ENCODE measurements around the gene SLC6A7. TPM values are rescaled to one million over a fixed set of nuclear protein-coding genes. Genes with fewer than 3 reads are reported as not detected.

SLC6A7 gene
- total RNA-seq, 4 donors from 2014 or later = not detected

DNA sequence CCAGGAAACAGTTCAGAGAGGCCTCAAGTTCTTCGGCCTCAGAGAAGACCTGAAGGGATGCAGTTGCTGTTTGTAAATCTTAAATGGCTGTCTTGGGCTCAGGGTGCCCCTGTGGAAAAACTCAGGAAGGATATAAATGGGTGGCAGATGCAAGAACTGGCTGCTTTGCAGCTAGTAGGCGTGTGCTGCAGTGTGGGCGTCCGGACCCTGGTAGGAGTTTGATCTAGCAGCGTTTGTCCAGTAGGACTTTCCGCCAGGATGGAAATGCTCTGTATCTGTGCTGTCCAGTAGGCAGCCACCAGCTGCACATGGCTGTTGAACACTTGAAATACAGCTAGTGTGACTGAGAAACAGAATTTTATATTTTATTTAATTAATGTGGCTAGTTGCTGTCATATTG lies 15.6 kb upstream of the SLC6A7 start:
- no peak overlapping the region for H3K27ac ChIP-seq
- TF ChIP-seq, protein P1, sequence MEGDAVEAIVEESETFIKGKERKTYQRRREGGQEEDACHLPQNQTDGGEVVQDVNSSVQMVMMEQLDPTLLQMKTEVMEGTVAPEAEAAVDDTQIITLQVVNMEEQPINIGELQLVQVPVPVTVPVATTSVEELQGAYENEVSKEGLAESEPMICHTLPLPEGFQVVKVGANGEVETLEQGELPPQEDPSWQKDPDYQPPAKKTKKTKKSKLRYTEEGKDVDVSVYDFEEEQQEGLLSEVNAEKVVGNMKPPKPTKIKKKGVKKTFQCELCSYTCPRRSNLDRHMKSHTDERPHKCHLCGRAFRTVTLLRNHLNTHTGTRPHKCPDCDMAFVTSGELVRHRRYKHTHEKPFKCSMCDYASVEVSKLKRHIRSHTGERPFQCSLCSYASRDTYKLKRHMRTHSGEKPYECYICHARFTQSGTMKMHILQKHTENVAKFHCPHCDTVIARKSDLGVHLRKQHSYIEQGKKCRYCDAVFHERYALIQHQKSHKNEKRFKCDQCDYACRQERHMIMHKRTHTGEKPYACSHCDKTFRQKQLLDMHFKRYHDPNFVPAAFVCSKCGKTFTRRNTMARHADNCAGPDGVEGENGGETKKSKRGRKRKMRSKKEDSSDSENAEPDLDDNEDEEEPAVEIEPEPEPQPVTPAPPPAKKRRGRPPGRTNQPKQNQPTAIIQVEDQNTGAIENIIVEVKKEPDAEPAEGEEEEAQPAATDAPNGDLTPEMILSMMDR (IDR thresholded peaks at IDR 0.05) = no peak
- TF ChIP-seq EP300 (IDR thresholded peaks at IDR 0.05) (no peak), POLR2AphosphoS5 (IDR thresholded peaks at IDR 0.05) (no peak), POLR2A (IDR thresholded peaks at IDR 0.05) (no peak)
- peaks cover 14% of the 10 kb centered on the region for H3K27me3 ChIP-seq
- no peaks in the 10 kb centered on the region for H3K36me3 ChIP-seq
- H3K4me1 ChIP-seq = no peaks in the 10 kb centered on the region
- no peak for ATAC-seq
- H3K9me3 ChIP-seq = no peaks in the 10 kb centered on the region
- WGBS, 2 donors (ENCODE audit: low coverage in 1 of 2) = 85% methylated on average over 6 of the region's 6 CpGs; no CpG with 5 or more reads in 1 of the 2 donors
- no peak overlapping the region for H3K4me3 ChIP-seq

DNA sequence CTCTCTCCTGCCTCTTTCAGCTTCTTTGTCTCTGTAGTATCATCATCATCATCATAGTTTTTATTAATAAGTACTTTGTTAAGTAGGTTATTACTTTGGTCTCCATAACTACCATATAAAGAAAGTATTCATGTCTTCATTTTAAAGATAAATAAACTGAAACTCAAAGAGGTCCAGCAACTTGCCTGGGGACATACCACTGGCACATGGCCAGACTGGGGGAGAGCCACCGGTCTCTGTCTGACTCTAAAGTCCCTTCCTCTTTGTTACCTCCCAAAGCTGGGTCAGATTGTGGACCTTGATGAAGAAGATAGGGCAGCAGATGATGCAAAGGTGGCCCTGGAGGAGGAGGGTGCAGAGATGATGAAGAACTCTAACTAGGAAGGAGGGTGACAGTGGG lies 14.8 kb upstream of the SLC6A7 start:
- 20 to 71% methylated on average over 1 of the region's 1 CpG for WGBS, 2 donors (ENCODE audit: low coverage in 1 of 2)
- peaks cover 7% of the 10 kb centered on the region for H3K27me3 ChIP-seq
- H3K36me3 ChIP-seq = no peaks in the 10 kb centered on the region
- peaks cover 0 to 8% (median 5%) of the 10 kb centered on the region in 3 donors for H3K4me1 ChIP-seq
- H3K9me3 ChIP-seq = no peaks in the 10 kb centered on the region
- ATAC-seq = no peak
- TF ChIP-seq POLR2A (IDR thresholded peaks at IDR 0.05) (no peak), POLR2AphosphoS5 (IDR thresholded peaks at IDR 0.05) (no peak), EP300 (IDR thresholded peaks at IDR 0.05) (no peak)
- TF ChIP-seq, protein P1 (IDR thresholded peaks at IDR 0.05) = no peak
- no peak overlapping the region for H3K4me3 ChIP-seq
- no peak overlapping the region for H3K27ac ChIP-seq

DNA sequence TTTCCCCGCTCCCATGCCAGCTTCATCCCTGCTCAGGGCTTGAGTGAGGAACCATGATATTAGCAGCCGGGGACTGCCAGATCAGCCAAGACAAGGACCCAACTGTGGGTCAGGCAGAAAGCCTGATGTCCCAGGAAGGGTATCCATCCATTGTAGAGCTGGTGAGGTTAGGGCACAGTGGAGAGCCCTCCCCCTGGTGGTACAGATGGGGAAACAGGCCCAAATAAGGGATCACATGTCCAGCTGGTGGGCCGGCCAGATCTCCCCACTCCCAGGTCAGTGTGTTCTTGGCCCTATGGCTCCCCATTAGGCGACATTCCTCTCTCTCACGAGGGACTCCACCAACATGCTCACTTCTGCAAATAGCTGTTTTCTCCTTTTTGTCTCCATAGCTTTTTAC lies 14.3 kb upstream of the SLC6A7 start:
- Histone ChIP-seq H3K36me3 (no peaks in the 10 kb centered on the region), H3K4me1 (peaks cover 0 to 12% (median 10%) of the 10 kb centered on the region in 3 donors), H3K4me3 (no peak overlapping the region), H3K9me3 (no peaks in the 10 kb centered on the region), H3K27ac (no peak overlapping the region), H3K27me3 (peaks cover 3% of the 10 kb centered on the region)
- no peak for ATAC-seq
- TF ChIP-seq, protein P1 (IDR thresholded peaks at IDR 0.05) = peak in 1 of 4 experiments; percentile 48
- TF ChIP-seq POLR2A (IDR thresholded peaks at IDR 0.05) = no peak
- TF ChIP-seq EP300 (IDR thresholded peaks at IDR 0.05) = no peak
- 87% methylated on average over 5 of the region's 5 CpGs; no CpG with 5 or more reads in 1 of the 2 donors for WGBS, 2 donors (ENCODE audit: low coverage in 1 of 2)

DNA sequence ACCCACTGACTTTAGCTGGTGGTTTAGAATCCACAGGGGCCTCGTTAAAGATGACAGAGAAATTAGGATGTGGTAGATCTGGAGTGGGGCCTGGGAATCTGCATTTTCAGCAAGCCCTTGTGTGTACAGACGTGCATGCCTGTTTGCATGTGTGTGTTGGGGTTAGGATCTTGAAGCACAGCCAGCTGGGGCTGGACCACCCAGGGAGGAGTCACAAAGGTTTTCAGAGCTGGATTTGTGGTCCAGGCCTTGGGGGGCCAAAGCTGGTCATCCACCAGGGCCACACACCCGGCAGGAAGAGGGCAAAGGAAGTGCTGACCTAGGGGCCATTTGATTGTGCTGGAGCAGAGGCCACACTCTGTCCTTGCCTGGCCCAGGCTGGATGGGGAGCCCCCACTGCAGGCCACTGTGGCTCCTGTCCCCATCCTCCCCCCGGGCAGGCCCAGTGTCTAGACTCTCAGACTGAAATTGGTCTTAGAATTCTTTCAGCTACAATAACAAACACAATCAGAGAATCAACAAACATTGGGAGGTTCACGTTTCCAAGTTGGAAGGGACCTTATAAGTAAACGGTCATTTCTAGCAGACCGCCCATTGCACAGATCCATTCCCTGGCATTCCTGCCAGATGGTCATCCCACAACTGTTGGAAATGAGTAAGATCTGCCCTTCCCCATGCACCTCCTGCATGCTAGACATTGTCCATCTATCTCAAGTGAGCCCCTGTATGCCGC lies 13.0 kb upstream of the SLC6A7 start:
- Histone ChIP-seq H3K27ac (no peak overlapping the region), H3K27me3 (no peaks in the 10 kb centered on the region), H3K4me1 (peaks cover 0 to 26% (median 19%) of the 10 kb centered on the region in 3 donors), H3K9me3 (no peaks in the 10 kb centered on the region), H3K36me3 (no peaks in the 10 kb centered on the region), H3K4me3 (no peak overlapping the region)
- no peak for ATAC-seq
- TF ChIP-seq EP300 (IDR thresholded peaks at IDR 0.05) (no peak), POLR2AphosphoS5 (IDR thresholded peaks at IDR 0.05) (no peak), POLR2A (IDR thresholded peaks at IDR 0.05) (no peak)
- TF ChIP-seq, protein P1 (IDR thresholded peaks at IDR 0.05) = no peak
- 76 to 100% methylated on average over 1 to 3 of the region's 8 CpGs for WGBS, 2 donors (ENCODE audit: low coverage in 1 of 2)

DNA sequence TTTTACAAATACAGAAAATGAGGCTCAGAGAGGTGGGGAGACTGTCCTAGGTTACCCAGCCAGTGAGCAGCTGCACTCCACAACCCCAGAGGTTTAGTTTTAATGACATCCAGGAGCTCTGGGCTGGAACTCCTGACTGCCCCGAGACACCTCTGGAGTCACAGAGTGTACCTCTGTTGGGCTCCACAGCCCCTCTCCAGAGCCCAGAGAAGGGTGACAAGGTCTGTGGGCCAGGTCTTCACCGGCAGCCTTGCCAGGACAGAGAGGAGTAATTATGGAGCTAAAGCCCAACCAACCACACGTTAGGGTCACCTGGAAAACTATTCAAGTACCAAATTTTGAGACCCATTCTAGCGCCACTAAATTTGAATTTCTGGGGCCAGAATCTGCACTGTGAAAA lies 12.1 kb upstream of the SLC6A7 start:
- Histone ChIP-seq H3K27me3 (no peaks in the 10 kb centered on the region), H3K4me3 (no peak overlapping the region), H3K36me3 (no peaks in the 10 kb centered on the region), H3K27ac (no peak overlapping the region), H3K4me1 (peaks cover 0 to 33% (median 19%) of the 10 kb centered on the region in 3 donors), H3K9me3 (no peaks in the 10 kb centered on the region)
- ATAC-seq = no peak
- TF ChIP-seq EP300 (IDR thresholded peaks at IDR 0.05) (no peak), POLR2AphosphoS5 (IDR thresholded peaks at IDR 0.05) (no peak), POLR2A (IDR thresholded peaks at IDR 0.05) (no peak)
- TF ChIP-seq, protein P1 (IDR thresholded peaks at IDR 0.05) = no peak
- WGBS, 2 donors (ENCODE audit: low coverage in 1 of 2) = 69 to 80% methylated on average over 1 to 2 of the region's 4 CpGs

Measured in gastroesophageal sphincter (tissue), 4 donors.